ENCODE data around the gene MORN5.

- TF ChIP-seq CTCF (IDR thresholded peaks at IDR 0.05; ENCODE audit: low read depth, low read length, missing input control): no peak
- TF ChIP-seq, protein P1, sequence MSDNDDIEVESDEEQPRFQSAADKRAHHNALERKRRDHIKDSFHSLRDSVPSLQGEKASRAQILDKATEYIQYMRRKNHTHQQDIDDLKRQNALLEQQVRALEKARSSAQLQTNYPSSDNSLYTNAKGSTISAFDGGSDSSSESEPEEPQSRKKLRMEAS (IDR thresholded peaks at IDR 0.05): no peak
- no peak for TF ChIP-seq TAF1 (conservative IDR thresholded peaks at IDR 0.05)
- no peak for TF ChIP-seq RAD21 (IDR thresholded peaks at IDR 0.05)
- TF ChIP-seq, protein P2, sequence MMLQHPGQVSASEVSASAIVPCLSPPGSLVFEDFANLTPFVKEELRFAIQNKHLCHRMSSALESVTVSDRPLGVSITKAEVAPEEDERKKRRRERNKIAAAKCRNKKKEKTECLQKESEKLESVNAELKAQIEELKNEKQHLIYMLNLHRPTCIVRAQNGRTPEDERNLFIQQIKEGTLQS (IDR thresholded peaks at IDR 0.05): no peak
- TF ChIP-seq SP1 (IDR thresholded peaks at IDR 0.05): no peak
- no peak for TF ChIP-seq EGR1 (IDR thresholded peaks at IDR 0.05; ENCODE audit: low read depth in 2 of 2)
- TF ChIP-seq YY1 (IDR thresholded peaks at IDR 0.05): no peak
- TF ChIP-seq GABPA (IDR thresholded peaks at IDR 0.05 in 1 of 2, conservative IDR thresholded peaks at IDR 0.05 in 1 of 2): no peak
Observed at GRCh38 chr9:122133984-122134535, 25.6 kb upstream of the MORN5 start.

Data from liver (tissue), 3 donors.